Right lobe of liver (tissue), 6 donors: Measurements from ENCODE around the gene CPSF6. TPM values are rescaled to one million over a fixed set of nuclear protein-coding genes. Genes with fewer than 3 reads are reported as not detected.

Source experiments
- ATAC-seq, 4 donors: fragments of 200-7000 bp; cut with Tn5 transposase; one replicate each; pipeline ENCODE4 v1.9.1; 2020; ENCODE audit warnings: mild to moderate bottlenecking in 4 of 4, moderate library complexity in 4 of 4
- DNase-seq, 3 donors: peaks; one replicate each; pipeline ENCODE4 v3.0.0-alpha.2; 2020
- H3K27ac ChIP-seq, 3 donors: fragments of 200-600 bp; one replicate each; pipeline ENCODE4 v1.8.0; 2022
- H3K27me3 ChIP-seq, 2 donors: fragments of 200-600 bp; one replicate each; pipeline ENCODE4 v1.8.0; 2022
- H3K36me3 ChIP-seq, 4 donors: fragments of 200-600 bp; sonication (generic) in 1 of 4; one replicate each; pipeline versions ENCODE4 v1.5.1 to v1.8.0; 2017 to 2022; ENCODE audit warnings: control low read depth in 1 of 4
- H3K4me1 ChIP-seq, 4 donors: fragments of 200-600 bp; sonication (generic) in 1 of 4; one replicate each; pipeline versions ENCODE4 v1.5.1 to v1.8.0; 2017 to 2022; ENCODE audit warnings: control low read depth in 1 of 4
- H3K4me3 ChIP-seq, 3 donors: fragments of 200-600 bp; one replicate each; pipeline ENCODE4 v1.8.0; 2022
- H3K9me3 ChIP-seq, 4 donors: fragments of 200-600 bp; sonication (generic) in 1 of 4; one replicate each; pipeline versions ENCODE4 v1.5.1 to v1.8.0; 2017 to 2022; ENCODE audit warnings: control low read depth in 1 of 4
- CTCF ChIP-seq, 4 donors: fragments of 200-600 bp in 3 of 4; fragments of 450-650 bp in 1 of 4; IDR thresholded peaks; one replicate each; pipeline versions ENCODE4 v1.5.1 to v1.8.0; 2016 to 2022; ENCODE audit warnings: antibody characterized with exemption in 4 of 4, mild to moderate bottlenecking in 2 of 4
- POLR2A ChIP-seq: fragments of 450-650 bp; IDR thresholded peaks from one replicate; pipeline ENCODE4 v1.6.1; 2017; ENCODE audit warnings: antibody characterized with exemption, mild to moderate bottlenecking
- WGBS: methylation state at CpG from one replicate; pipeline ENCODE4 v1.1.6; 2018; ENCODE audit warnings: low coverage, low lambda C conversion rate; ENCODE audit not compliant: insufficient coverage; ENCODE audit errors: missing lambda C conversion rate; 5-methylcytosine and 5-hydroxymethylcytosine counted together
- intact Hi-C, 2 donors: fragments of 100-400 bp; cut with DNase I; formaldehyde crosslinking; loops; one replicate each; pipeline versions ENCODE4 v1.11.2 to v1.14.1; 2022
- total RNA-seq, 6 experiments: library from RNA; depleted of rRNA in 2 of 6; stranded (reverse); fragments of >200 nt in 2 of 6; fragmentation: NEBNext Ultra II Directional in 3 of 6; extraction: Animal tissue kit (Norgen Biotek cat#: 25700) in 3 of 6; gene quantifications; one replicate each; pipeline versions ENCODE4 v1.1.0 to v1.2.4, GENCODE V29; 2016 to 2023
- donor health status: DM: no; HTN: yes; CAD: no.
- donor health status: DM: no; HTN: no; CAD: no.
- donor health status: DM: no; HTN: no; CAD: no.
- donor health status: DM: no; HTN: yes; CAD: no.
- donor health status: DM: no; HTN: yes; CAD: no.

CPSF6 gene
- total RNA-seq, 6 experiments from 2014 or later: 11.6 to 25.2 (median 15.9) TPM

- Histone ChIP-seq H3K27ac (no peak overlapping the region), H3K36me3 (no peaks in the 10 kb centered on the region), H3K4me3 (no peak overlapping the region), H3K9me3 (peaks cover 0 to 4% (median 0%) of the 10 kb centered on the region in 4 donors), H3K27me3 (no peaks in the 10 kb centered on the region), H3K4me1 (no peaks in the 10 kb centered on the region)
- DNase-seq (no peak), ATAC-seq (no peak)
- intact Hi-C loops: no loop called here
- TF ChIP-seq CTCF (IDR thresholded peaks at IDR 0.05): no peak
- TF ChIP-seq POLR2A: no peak
Measured at GRCh38 chr12:69231479-69231878, 7.9 kb upstream of the CPSF6 start.

GRCh38 chr12:69238589-69239351, 599 bp upstream of the CPSF6 start:
- DNase-seq: no peak
- peaks cover 0 to 18% (median 6%) of the 10 kb centered on the region in 4 donors for H3K4me1 ChIP-seq
- TF ChIP-seq POLR2A (no peak), CTCF (IDR thresholded peaks at IDR 0.05) (no peak)
- intact Hi-C loops: no loop called here
- no peaks in the 10 kb centered on the region for H3K36me3 ChIP-seq
- 16% methylated on average over 16 of the region's 16 CpGs for WGBS
- ATAC-seq: peak in 1 of 4 donors; percentile 2
- no peaks in the 10 kb centered on the region for H3K27me3 ChIP-seq
- H3K9me3 ChIP-seq: no peaks in the 10 kb centered on the region
- H3K27ac ChIP-seq: peak overlapping the region; percentile 87 to 92 (median 88)
- peak overlapping the region; percentile 67 to 74 (median 70) for H3K4me3 ChIP-seq

- H3K9me3 ChIP-seq: no peaks in the 10 kb centered on the region
- no peaks in the 10 kb centered on the region for H3K27me3 ChIP-seq
- H3K27ac ChIP-seq: peak overlapping the region; percentile 87 to 92 (median 88)
- intact Hi-C loops: no loop called here
- no peaks in the 10 kb centered on the region for H3K36me3 ChIP-seq
- peak; percentile 38 to 57 (median 52) for ATAC-seq
- H3K4me1 ChIP-seq: peaks cover 0 to 18% (median 6%) of the 10 kb centered on the region in 4 donors
- 0% methylated on average over 15 of the region's 68 CpGs for WGBS
- peak overlapping the region; percentile 67 to 74 (median 70) for H3K4me3 ChIP-seq
- DNase-seq: peak; percentile 64 to 73 (median 66)
- TF ChIP-seq POLR2A: no peak
- no peak for TF ChIP-seq CTCF (IDR thresholded peaks at IDR 0.05)
Measured at GRCh38 chr12:69239922-69240630, 707 bp downstream of the CPSF6 start.

- DNase-seq: no peak
- no peak for ATAC-seq
- Histone ChIP-seq H3K27ac (peak overlapping the region in 2 of 3 donors; percentile 87 to 92), H3K4me1 (peaks cover 0 to 18% (median 6%) of the 10 kb centered on the region in 4 donors), H3K4me3 (peak overlapping the region; percentile 67 to 74 (median 70)), H3K27me3 (no peaks in the 10 kb centered on the region), H3K9me3 (no peaks in the 10 kb centered on the region), H3K36me3 (no peaks in the 10 kb centered on the region)
- no peak for TF ChIP-seq CTCF (IDR thresholded peaks at IDR 0.05)
- no peak for TF ChIP-seq POLR2A
- intact Hi-C loops: no loop called here
- WGBS: under 1% methylated on average over 11 of the region's 11 CpGs
Measured at GRCh38 chr12:69240631-69240995, 1.2 kb downstream of the CPSF6 start.
